Ishikawa (cell line): ENCODE results near the gene HECTD2.
A peak's percentile ranks its signal among the peaks of the same experiment; 100 is the strongest.

Source experiments
- CEBPB ChIP-seq: IDR thresholded peaks from 2 replicates; pipeline ENCODE4 v1.6.1; 2012
- CREB1 ChIP-seq: IDR thresholded peaks from 2 replicates; pipeline ENCODE4 v1.6.1; 2012; ENCODE audit warnings: low read depth
- EGR1 ChIP-seq: IDR thresholded peaks from 2 replicates; pipeline ENCODE4 v1.6.1; 2012
- EP300 ChIP-seq: IDR thresholded peaks from 2 replicates; pipeline ENCODE4 v1.6.1; 2012; ENCODE audit warnings: borderline replicate concordance
- FOXM1 ChIP-seq: IDR thresholded peaks from 2 replicates; pipeline ENCODE4 v1.6.1; 2012; ENCODE audit warnings: low read depth, borderline replicate concordance
- MAX ChIP-seq: IDR thresholded peaks from 2 replicates; pipeline ENCODE4 v1.6.1; 2012
- NFIC ChIP-seq: IDR thresholded peaks from 2 replicates; pipeline ENCODE4 v1.6.1; 2012
- RAD21 ChIP-seq: IDR thresholded peaks from 2 replicates; pipeline ENCODE4 v1.6.1; 2012; ENCODE audit warnings: low read depth
- REST ChIP-seq: IDR thresholded peaks from 2 replicates; pipeline ENCODE4 v1.6.1; 2012; ENCODE audit warnings: low read depth, mild to moderate bottlenecking
- TAF1 ChIP-seq: IDR thresholded peaks from 2 replicates; pipeline ENCODE4 v1.6.1; 2012; ENCODE audit warnings: low read depth, mild to moderate bottlenecking
- TCF12 ChIP-seq: IDR thresholded peaks from 2 replicates; pipeline ENCODE4 v1.6.1; 2012; ENCODE audit warnings: low read depth
- TEAD4 ChIP-seq: IDR thresholded peaks from 2 replicates; pipeline ENCODE4 v1.6.1; 2012
- USF1 ChIP-seq: IDR thresholded peaks from 2 replicates; pipeline ENCODE4 v1.6.1; 2012
- YY1 ChIP-seq: IDR thresholded peaks from 2 replicates; pipeline ENCODE4 v1.6.1; 2012; ENCODE audit warnings: low read depth
- ZBTB7A ChIP-seq: IDR thresholded peaks from 2 replicates; pipeline ENCODE4 v1.6.1; 2012; ENCODE audit warnings: low read depth

HECTD2 gene

GRCh38 chr10:91525896-91526712 is 116.0 kb downstream of the HECTD2 start:
- no peak for TF ChIP-seq FOXM1
- TF ChIP-seq NFIC = peak; percentile 48

GRCh38 chr10:91528080-91528479 is 117.9 kb downstream of the HECTD2 start:
- TF ChIP-seq REST = no peak

GRCh38 chr10:91528768-91529167 is 118.6 kb downstream of the HECTD2 start:
- no peak for TF ChIP-seq MAX
- no peak for TF ChIP-seq NFIC
- TF ChIP-seq USF1 = no peak
- no peak for TF ChIP-seq CREB1
- no peak for TF ChIP-seq TAF1
- no peak for TF ChIP-seq EP300
- no peak for TF ChIP-seq CEBPB
- TF ChIP-seq EGR1 = no peak
- TF ChIP-seq RAD21 = no peak
- no peak for TF ChIP-seq FOXM1
- TF ChIP-seq REST = no peak
- TF ChIP-seq ZBTB7A = no peak
- no peak for TF ChIP-seq TCF12
- TF ChIP-seq YY1 = no peak

- TF ChIP-seq REST (no peak), YY1 (no peak), CREB1 (no peak), MAX (no peak), TEAD4 (no peak), EP300 (no peak), TAF1 (no peak), CEBPB (no peak), USF1 (no peak), NFIC (no peak), TCF12 (no peak), ZBTB7A (no peak), FOXM1 (no peak), EGR1 (no peak), RAD21 (no peak)
These were observed 126.0 kb downstream of the HECTD2 start for GRCh38 chr10:91536111-91536510.

- TF ChIP-seq EP300 = no peak
- no peak for TF ChIP-seq TCF12
- TF ChIP-seq NFIC = no peak
- TF ChIP-seq YY1 = no peak
- no peak for TF ChIP-seq USF1
- no peak for TF ChIP-seq RAD21
These were observed 126.6 kb downstream of the HECTD2 start for GRCh38 chr10:91536733-91537132.
